ENCODE measurements around the gene DGAT2.

- no peak for TF ChIP-seq POLR2AphosphoS5 (IDR thresholded peaks at IDR 0.05; ENCODE audit: borderline replicate concordance, low read depth, low read length)
- no peak for TF ChIP-seq FOXP2 (optimal IDR thresholded peaks at IDR 0.05; ENCODE audit: control extremely low read depth, extremely low read length, insufficient read depth)
- no peak for TF ChIP-seq EZH2 (IDR thresholded peaks at IDR 0.05)
Observed at GRCh38 chr11:75762158-75762557, 6.4 kb upstream of the DGAT2 start.

All from SK-N-MC (cell line).